ENCODE results near the gene MYO9B. TPM values are rescaled to one million over a fixed set of nuclear protein-coding genes. Genes with fewer than 3 reads are reported as not detected.

MYO9B gene
- total and polyA plus RNA-seq, 4 donors, result 44.3 to 121 (median 97.2) TPM

- no peak overlapping the region for H3K9ac ChIP-seq (ENCODE audit: insufficient read depth in 1 of 2, low read length in 2 of 2)
- peak overlapping the region; percentile 82 for H3K4me3 ChIP-seq
- H3K27me3 ChIP-seq (ENCODE audit: control insufficient read depth in 3 of 3, insufficient read depth in 3 of 3, low read length in 2 of 3), result no peaks in the 10 kb centered on the region
- 4% methylated on average over 12 of the region's 12 CpGs for WGBS, 2 donors
- H3K36me3 ChIP-seq (ENCODE audit: control insufficient read depth in 4 of 4, insufficient read depth in 4 of 4, low read length in 4 of 4), result peaks cover 0 to 3% (median under 1%) of the 10 kb centered on the region in 4 donors
- H3K4me1 ChIP-seq (ENCODE audit: control insufficient read depth in 5 of 5, insufficient read depth in 5 of 5, low read length in 5 of 5), result peaks cover 11 to 37% (median 14%) of the 10 kb centered on the region in 5 donors
- no peak for ATAC-seq (ENCODE audit: insufficient read depth, low FRiP score)
- H3K27ac ChIP-seq (ENCODE audit: low read depth in 1 of 2, low read length in 1 of 2), result peak overlapping the region; percentile 85 to 86
- DNase-seq, result peak in 2 of 3 donors; percentile 17 to 28
- H3K9me3 ChIP-seq (ENCODE audit: control insufficient read depth in 4 of 4, insufficient read depth in 3 of 4, low read length in 3 of 4), result no peaks in the 10 kb centered on the region
- TF ChIP-seq CTCF (IDR thresholded peaks at IDR 0.05; ENCODE audit: control extremely low read depth, extremely low read depth), result no peak
These were observed 990 bp downstream of the MYO9B start for GRCh38 chr19:17076543-17076991.

- Histone ChIP-seq H3K36me3 (ENCODE audit: control insufficient read depth in 4 of 4, insufficient read depth in 4 of 4, low read length in 4 of 4) (peaks cover 0 to 3% (median under 1%) of the 10 kb centered on the region in 4 donors), H3K27ac (ENCODE audit: low read depth in 1 of 2, low read length in 1 of 2) (no peak overlapping the region), H3K4me1 (ENCODE audit: control insufficient read depth in 5 of 5, insufficient read depth in 5 of 5, low read length in 5 of 5) (peaks cover 14 to 37% (median 16%) of the 10 kb centered on the region in 5 donors), H3K27me3 (ENCODE audit: control insufficient read depth in 3 of 3, insufficient read depth in 3 of 3, low read length in 2 of 3) (no peaks in the 10 kb centered on the region), H3K9me3 (ENCODE audit: control insufficient read depth in 4 of 4, insufficient read depth in 3 of 4, low read length in 3 of 4) (no peaks in the 10 kb centered on the region), H3K9ac (ENCODE audit: insufficient read depth in 1 of 2, low read length in 2 of 2) (no peak overlapping the region), H3K4me3 (no peak overlapping the region)
- no peak for ATAC-seq (ENCODE audit: insufficient read depth, low FRiP score)
- 88% methylated on average over 17 of the region's 17 CpGs for WGBS, 2 donors
- no peak for DNase-seq
- TF ChIP-seq CTCF (IDR thresholded peaks at IDR 0.05; ENCODE audit: control extremely low read depth, extremely low read depth), result no peak
These were observed 2.0 kb downstream of the MYO9B start for GRCh38 chr19:17077447-17078028.

- H3K4me3 ChIP-seq, result no peak overlapping the region
- 66 to 74% methylated on average over 19 of the region's 19 CpGs for WGBS, 2 donors
These were observed 2.7 kb downstream of the MYO9B start for GRCh38 chr19:17078036-17078919.

More at GRCh38 chr19:17078036-17078919, 2.7 kb downstream of the MYO9B start:
- no peak overlapping the region for H3K27ac ChIP-seq (ENCODE audit: low read depth in 1 of 2, low read length in 1 of 2)
- H3K36me3 ChIP-seq (ENCODE audit: control insufficient read depth in 4 of 4, insufficient read depth in 4 of 4, low read length in 4 of 4), result peaks cover 0 to 3% (median 2%) of the 10 kb centered on the region in 4 donors
- DNase-seq (no peak), ATAC-seq (ENCODE audit: insufficient read depth, low FRiP score) (no peak)
- no peak overlapping the region for H3K9ac ChIP-seq (ENCODE audit: insufficient read depth in 1 of 2, low read length in 2 of 2)
- H3K4me1 ChIP-seq (ENCODE audit: control insufficient read depth in 5 of 5, insufficient read depth in 5 of 5, low read length in 5 of 5), result peaks cover 14 to 37% (median 16%) of the 10 kb centered on the region in 5 donors
- no peak for TF ChIP-seq CTCF (IDR thresholded peaks at IDR 0.05; ENCODE audit: control extremely low read depth, extremely low read depth)
- no peaks in the 10 kb centered on the region for H3K9me3 ChIP-seq (ENCODE audit: control insufficient read depth in 4 of 4, insufficient read depth in 3 of 4, low read length in 3 of 4)
- H3K27me3 ChIP-seq (ENCODE audit: control insufficient read depth in 3 of 3, insufficient read depth in 3 of 3, low read length in 2 of 3), result no peaks in the 10 kb centered on the region
